ENCODE measurements around the gene PDE11A. TPM values are rescaled to one million over a fixed set of nuclear protein-coding genes. Genes with fewer than 3 reads are reported as not detected.

PDE11A gene
- total RNA-seq, 1 experiment from 2014 or later: 1.4 TPM

DNA sequence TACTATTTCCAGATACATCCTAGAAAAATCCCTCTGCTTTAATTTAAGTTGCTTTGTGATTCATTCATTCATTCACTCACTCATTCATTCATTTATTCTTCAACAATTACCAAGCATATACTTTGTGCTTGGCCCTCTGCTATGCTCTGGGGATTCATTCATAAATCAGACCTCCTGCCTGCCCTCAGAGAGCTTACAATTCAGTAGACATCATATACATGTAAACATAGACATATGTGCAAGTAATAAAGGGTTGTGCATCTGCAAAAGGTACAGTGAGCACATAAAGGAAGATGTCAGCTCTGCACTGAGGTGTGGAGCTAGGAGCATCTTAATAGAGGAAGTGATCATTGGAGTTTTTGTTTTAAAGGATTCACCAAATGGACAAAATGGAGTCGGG lies 490.6 kb downstream of the PDE11A start:
- Mint-ChIP-seq H3K4me3 (ENCODE audit: low read depth, unreplicated experiment) (no peak overlapping the region), H3K4me1 (ENCODE audit: low read depth, unreplicated experiment) (no peaks in the 10 kb centered on the region), H3K27me3 (ENCODE audit: unreplicated experiment) (no peaks in the 10 kb centered on the region), H3K36me3 (ENCODE audit: insufficient read depth, unreplicated experiment) (no peaks in the 10 kb centered on the region), H3K9me3 (ENCODE audit: low read depth, unreplicated experiment) (no peaks in the 10 kb centered on the region), H3K27ac (ENCODE audit: unreplicated experiment) (no peak overlapping the region)
- TF ChIP-seq, protein P1, sequence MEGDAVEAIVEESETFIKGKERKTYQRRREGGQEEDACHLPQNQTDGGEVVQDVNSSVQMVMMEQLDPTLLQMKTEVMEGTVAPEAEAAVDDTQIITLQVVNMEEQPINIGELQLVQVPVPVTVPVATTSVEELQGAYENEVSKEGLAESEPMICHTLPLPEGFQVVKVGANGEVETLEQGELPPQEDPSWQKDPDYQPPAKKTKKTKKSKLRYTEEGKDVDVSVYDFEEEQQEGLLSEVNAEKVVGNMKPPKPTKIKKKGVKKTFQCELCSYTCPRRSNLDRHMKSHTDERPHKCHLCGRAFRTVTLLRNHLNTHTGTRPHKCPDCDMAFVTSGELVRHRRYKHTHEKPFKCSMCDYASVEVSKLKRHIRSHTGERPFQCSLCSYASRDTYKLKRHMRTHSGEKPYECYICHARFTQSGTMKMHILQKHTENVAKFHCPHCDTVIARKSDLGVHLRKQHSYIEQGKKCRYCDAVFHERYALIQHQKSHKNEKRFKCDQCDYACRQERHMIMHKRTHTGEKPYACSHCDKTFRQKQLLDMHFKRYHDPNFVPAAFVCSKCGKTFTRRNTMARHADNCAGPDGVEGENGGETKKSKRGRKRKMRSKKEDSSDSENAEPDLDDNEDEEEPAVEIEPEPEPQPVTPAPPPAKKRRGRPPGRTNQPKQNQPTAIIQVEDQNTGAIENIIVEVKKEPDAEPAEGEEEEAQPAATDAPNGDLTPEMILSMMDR (IDR thresholded peaks at IDR 0.05; ENCODE audit: unreplicated experiment): no peak
- DNase-seq: no peak
- no TSS peak for BruUV-seq (replicated peaks)
- CTCF ChIA-PET: no interaction called here
- intact Hi-C loops (cut with micrococcal nuclease; ENCODE audit: unreplicated experiment): no loop called here

GRCh38 chr2:177579486-177580036 lies 493.0 kb downstream of the PDE11A start:
- no peaks in the 10 kb centered on the region for H3K27me3 Mint-ChIP-seq (ENCODE audit: unreplicated experiment)
- no peaks in the 10 kb centered on the region for H3K36me3 Mint-ChIP-seq (ENCODE audit: insufficient read depth, unreplicated experiment)
- no peaks in the 10 kb centered on the region for H3K9me3 Mint-ChIP-seq (ENCODE audit: low read depth, unreplicated experiment)
- BruUV-seq (replicated peaks): no TSS peak
- H3K27ac Mint-ChIP-seq (ENCODE audit: unreplicated experiment): no peak overlapping the region
- no peak for DNase-seq
- H3K4me1 Mint-ChIP-seq (ENCODE audit: low read depth, unreplicated experiment): no peaks in the 10 kb centered on the region
- CTCF ChIA-PET: no interaction called here
- no peak overlapping the region for H3K4me3 Mint-ChIP-seq (ENCODE audit: low read depth, unreplicated experiment)
- intact Hi-C loops (cut with micrococcal nuclease; ENCODE audit: unreplicated experiment): no loop called here
- TF ChIP-seq, protein P1 (IDR thresholded peaks at IDR 0.05; ENCODE audit: unreplicated experiment): no peak

- CTCF ChIA-PET: no interaction called here
- TF ChIP-seq, protein P1 (IDR thresholded peaks at IDR 0.05; ENCODE audit: unreplicated experiment): no peak
- Mint-ChIP-seq H3K27me3 (ENCODE audit: unreplicated experiment) (no peaks in the 10 kb centered on the region), H3K36me3 (ENCODE audit: insufficient read depth, unreplicated experiment) (no peaks in the 10 kb centered on the region), H3K4me1 (ENCODE audit: low read depth, unreplicated experiment) (no peaks in the 10 kb centered on the region), H3K27ac (ENCODE audit: unreplicated experiment) (no peak overlapping the region), H3K9me3 (ENCODE audit: low read depth, unreplicated experiment) (no peaks in the 10 kb centered on the region), H3K4me3 (ENCODE audit: low read depth, unreplicated experiment) (no peak overlapping the region)
- no peak for DNase-seq
- BruUV-seq (replicated peaks): no TSS peak
- intact Hi-C loops (cut with micrococcal nuclease; ENCODE audit: unreplicated experiment): no loop called here
These were observed 494.1 kb downstream of the PDE11A start for GRCh38 chr2:177578454-177578853.

DNA sequence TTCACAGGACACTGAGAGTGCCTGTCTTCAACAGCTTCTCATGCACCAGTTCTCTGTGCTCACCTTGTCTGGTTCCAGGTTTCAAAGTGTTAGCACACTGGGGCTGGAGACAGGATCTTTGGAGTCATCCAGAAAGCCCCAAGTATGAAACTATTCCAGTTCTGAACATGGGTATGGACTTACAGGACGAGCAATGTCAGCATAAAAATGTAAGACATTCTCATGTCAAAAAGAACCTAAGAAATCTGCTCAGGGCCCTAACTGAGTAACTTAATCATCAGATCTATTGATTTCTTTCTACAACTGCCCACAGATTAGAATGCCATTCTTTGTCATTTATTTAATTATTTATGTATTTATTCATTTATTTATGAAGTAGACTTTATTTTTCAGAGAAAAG lies 495.5 kb downstream of the PDE11A start:
- Mint-ChIP-seq H3K27ac (ENCODE audit: unreplicated experiment) (no peak overlapping the region), H3K27me3 (ENCODE audit: unreplicated experiment) (no peaks in the 10 kb centered on the region), H3K9me3 (ENCODE audit: low read depth, unreplicated experiment) (no peaks in the 10 kb centered on the region), H3K4me1 (ENCODE audit: low read depth, unreplicated experiment) (no peaks in the 10 kb centered on the region), H3K4me3 (ENCODE audit: low read depth, unreplicated experiment) (no peak overlapping the region), H3K36me3 (ENCODE audit: insufficient read depth, unreplicated experiment) (no peaks in the 10 kb centered on the region)
- no TSS peak for BruUV-seq (replicated peaks)
- no peak for DNase-seq
- CTCF ChIA-PET: interaction anchor here (0.8 kb wide), 1 partner anchor 375 kb away, joined by 4 read pairs; no protein-coding TSS in a partner anchor
- intact Hi-C loops (cut with micrococcal nuclease; ENCODE audit: unreplicated experiment): no loop called here
- TF ChIP-seq, protein P1 (IDR thresholded peaks at IDR 0.05; ENCODE audit: unreplicated experiment): no peak

Data from Calu3 (cell line).